GM23338 (cell line): ENCODE measurements around the gene NR2C2. TPM values are rescaled to one million over a fixed set of nuclear protein-coding genes. Genes with fewer than 3 reads are reported as not detected.

Source experiments
- ATAC-seq: fragments of 200-7000 bp; cut with Tn5 transposase; 3 replicates; pipeline ENCODE4 v1.9.1; 2020
- DNase-seq: peaks from one replicate; pipeline ENCODE4 v3.0.0-alpha.2; 2015; ENCODE audit warnings: low spot score
- H2AFZ ChIP-seq: fragments of 200-600 bp; sonication (generic); 2 replicates; pipeline ENCODE4 v1.8.0; 2016; ENCODE audit warnings: antibody characterized with exemption, mild to moderate bottlenecking, moderate library complexity
- H3F3A ChIP-seq: fragments of 200-600 bp; sonication (generic); replicated peaks from 2 replicates; pipeline ENCODE4 v1.8.0; 2017; ENCODE audit warnings: antibody characterized with exemption, mixed run types, low read depth
- H3K27ac ChIP-seq: fragments of 200-600 bp; sonication (generic); 2 replicates; pipeline ENCODE4 v1.6.1; 2016; ENCODE audit warnings: low read depth
- H3K27me3 ChIP-seq: fragments of 200-600 bp; sonication (generic); 2 replicates; pipeline ENCODE4 v1.8.0; 2016; ENCODE audit warnings: mild to moderate bottlenecking, mixed run types, moderate library complexity; ENCODE audit not compliant: insufficient read depth
- H3K36me3 ChIP-seq: fragments of 200-600 bp; sonication (generic); 2 replicates; pipeline ENCODE4 v1.8.0; 2016; ENCODE audit warnings: mild to moderate bottlenecking; ENCODE audit not compliant: insufficient read depth
- H3K4me1 ChIP-seq: fragments of 200-600 bp; sonication (generic); 2 replicates; pipeline ENCODE4 v1.8.0; 2016; ENCODE audit warnings: mild to moderate bottlenecking, moderate library complexity; ENCODE audit not compliant: insufficient read depth
- H3K4me2 ChIP-seq: fragments of 200-600 bp; sonication (generic); 2 replicates; pipeline ENCODE4 v1.7.1; 2017; ENCODE audit warnings: mixed run types
- H3K4me3 ChIP-seq: fragments of 200-600 bp; sonication (generic); 2 replicates; pipeline ENCODE4 v1.6.1; 2016; ENCODE audit warnings: mixed run types
- H3K79me2 ChIP-seq: fragments of 200-600 bp; sonication (generic); replicated peaks from 2 replicates; pipeline ENCODE4 v1.8.0; 2017; ENCODE audit warnings: mild to moderate bottlenecking; ENCODE audit not compliant: insufficient read depth
- H3K9me2 ChIP-seq: fragments of 200-600 bp; sonication (generic); 2 replicates; pipeline ENCODE4 v1.8.0; 2017; ENCODE audit not compliant: insufficient read depth
- H4K20me1 ChIP-seq: fragments of 200-600 bp; sonication (generic); replicated peaks from 2 replicates; pipeline ENCODE4 v1.8.0; 2017; ENCODE audit warnings: mild to moderate bottlenecking; ENCODE audit not compliant: insufficient read depth
- H3K27ac Mint-ChIP-seq: 2 replicates; pipeline ENCODE4 v1.8.0; 2020; ENCODE audit warnings: inconsistent platforms, mild to moderate bottlenecking, moderate library complexity, mixed read lengths
- H3K27me3 Mint-ChIP-seq: 3 replicates; pipeline ENCODE4 v1.8.0; 2022; ENCODE audit warnings: low read depth, mild to moderate bottlenecking, moderate library complexity, mixed read lengths, inconsistent platforms; ENCODE audit not compliant: insufficient read depth, poor library complexity
- H3K36me3 Mint-ChIP-seq: 3 replicates; pipeline ENCODE4 v1.8.0; 2021; ENCODE audit warnings: low read depth, mild to moderate bottlenecking, inconsistent platforms, moderate library complexity, mixed read lengths
- H3K4me1 Mint-ChIP-seq: 3 replicates; pipeline ENCODE4 v1.8.0; 2020; ENCODE audit warnings: mild to moderate bottlenecking, inconsistent platforms, mixed read lengths
- H3K4me3 Mint-ChIP-seq: 3 replicates; pipeline ENCODE4 v1.8.0; 2021; ENCODE audit warnings: moderate library complexity, mild to moderate bottlenecking, inconsistent platforms, mixed read lengths
- H3K9me3 Mint-ChIP-seq: 3 replicates; pipeline ENCODE4 v1.8.0; 2020; ENCODE audit warnings: moderate library complexity, mild to moderate bottlenecking, inconsistent platforms, mixed read lengths
- CREB1 ChIP-seq: fragments of 250-450 bp; sonication (Bioruptor Pico); IDR thresholded peaks from 2 replicates; pipeline ENCODE4 v1.5.0; 2020; ENCODE audit warnings: low read depth, mild to moderate bottlenecking, moderate library complexity
- EZH2 ChIP-seq: fragments of 200-600 bp; sonication (generic); IDR thresholded peaks from one replicate; pipeline ENCODE4 v1.8.0; 2017; ENCODE audit warnings: antibody characterized with exemption, mild to moderate bottlenecking, low read depth; ENCODE audit not compliant: unreplicated experiment
- EZH2phosphoT487 ChIP-seq: fragments of 200-600 bp; sonication (generic); IDR thresholded peaks from one replicate; pipeline ENCODE4 v1.8.1; 2018; ENCODE audit warnings: antibody characterized with exemption; ENCODE audit not compliant: unreplicated experiment
- JUNB ChIP-seq: IDR thresholded peaks from one replicate; pipeline ENCODE4 v1.6.1; 2016; ENCODE audit warnings: antibody characterized with exemption; ENCODE audit not compliant: unreplicated experiment
- NANOG ChIP-seq: IDR thresholded peaks from 2 replicates; pipeline ENCODE4 v1.6.1; 2016; ENCODE audit warnings: antibody characterized with exemption, borderline replicate concordance
- REST ChIP-seq: IDR thresholded peaks from one replicate; pipeline ENCODE4 v1.6.1; 2018; ENCODE audit warnings: antibody characterized with exemption; ENCODE audit not compliant: unreplicated experiment
- ZNF331 ChIP-seq: fragments of 250-450 bp; sonication (Bioruptor Pico); IDR thresholded peaks from 2 replicates; pipeline ENCODE4 v1.5.0; 2020; ENCODE audit warnings: low read depth, mild to moderate bottlenecking, moderate library complexity
- ZNF462 ChIP-seq: fragments of 250-450 bp; sonication (Bioruptor Pico); IDR thresholded peaks from 2 replicates; pipeline ENCODE4 v1.5.0; 2020; ENCODE audit warnings: mild to moderate bottlenecking, moderate library complexity
- polyA plus RNA-seq: library from polyadenylated mRNA; unstranded; fragments of >200 nt; fragmentation: Nextera tagmentation; extraction: Ambion mirVana; gene quantifications from 2 replicates; pipeline ENCODE4 v1.2.1, GENCODE V29; 2016
- total RNA-seq: library from RNA; depleted of rRNA; stranded (reverse); fragments of >200 nt; shearing (Covaris generic); gene quantifications from 2 replicates; pipeline ENCODE4 v1.2.3, GENCODE V29; 2014

The NR2C2 gene
- total and polyA plus RNA-seq, 2 experiments from 2014 or later = 12.0 to 57.2 TPM

GRCh38 chr3:15049584-15049983 is 102.2 kb downstream of the NR2C2 start (continued):
- TF ChIP-seq CREB1 (CRISPR knock-in tag) (no peak), NANOG (no peak), JUNB (no peak), ZNF331 (CRISPR knock-in tag) (no peak)

GRCh38 chr3:15050405-15051092 is 103.2 kb downstream of the NR2C2 start:
- DNase-seq = no peak
- H3K36me3 ChIP-seq = peaks cover 62% of the 10 kb centered on the region
- H3K27me3 ChIP-seq = no peaks in the 10 kb centered on the region
- H3K4me2 ChIP-seq = no peak overlapping the region
- H3K9me2 ChIP-seq = no peaks in the 10 kb centered on the region
- no peak for TF ChIP-seq ZNF331 (CRISPR knock-in tag)
- no peaks in the 10 kb centered on the region; the same call in 2 of the 3 replicates for H3K9me3 Mint-ChIP-seq
- peaks cover 24% of the 10 kb centered on the region; the same call in 1 of the 2 replicates for H3F3A ChIP-seq
- no peak overlapping the region for H3K4me3 Mint-ChIP-seq
- peaks cover 66% of the 10 kb centered on the region for H3K36me3 Mint-ChIP-seq
- no peak overlapping the region for H3K27ac Mint-ChIP-seq
- no peak overlapping the region for H2AFZ ChIP-seq
- H3K4me1 Mint-ChIP-seq = peaks cover 15% of the 10 kb centered on the region
- H3K27me3 Mint-ChIP-seq = peaks cover 6% of the 10 kb centered on the region
- ATAC-seq = no peak
- peaks cover 53% of the 10 kb centered on the region for H4K20me1 ChIP-seq
- no peak overlapping the region for H3K4me3 ChIP-seq
- H3K79me2 ChIP-seq = peaks cover 47% of the 10 kb centered on the region
- H3K27ac ChIP-seq = no peak overlapping the region
- no peaks in the 10 kb centered on the region for H3K4me1 ChIP-seq

- no peak overlapping the region for H3K4me3 Mint-ChIP-seq
- H4K20me1 ChIP-seq = peaks cover 48% of the 10 kb centered on the region
- H3K4me3 ChIP-seq = no peak overlapping the region
- ATAC-seq (peak; percentile 99), DNase-seq (peak; percentile 86)
- H3K36me3 Mint-ChIP-seq = peaks cover 61% of the 10 kb centered on the region
- no peak overlapping the region for H3K27ac ChIP-seq
- H3F3A ChIP-seq = peaks cover 17% of the 10 kb centered on the region; the same call in 1 of the 2 replicates
- H3K27ac Mint-ChIP-seq = peak overlapping the region; percentile 77
- H3K27me3 ChIP-seq = no peaks in the 10 kb centered on the region
- no peak overlapping the region for H3K4me2 ChIP-seq
- no peaks in the 10 kb centered on the region for H3K9me2 ChIP-seq
- peaks cover 3% of the 10 kb centered on the region for H3K27me3 Mint-ChIP-seq
- H3K36me3 ChIP-seq = peaks cover 52% of the 10 kb centered on the region
- H2AFZ ChIP-seq = no peak overlapping the region
- no peaks in the 10 kb centered on the region for H3K4me1 ChIP-seq
- H3K4me1 Mint-ChIP-seq = peaks cover 15% of the 10 kb centered on the region
- H3K9me3 Mint-ChIP-seq = no peaks in the 10 kb centered on the region; the same call in 2 of the 3 replicates
- peaks cover 57% of the 10 kb centered on the region for H3K79me2 ChIP-seq
- TF ChIP-seq ZNF462 (CRISPR knock-in tag) (no peak), EZH2 (no peak), EZH2phosphoT487 (no peak), ZNF331 (CRISPR knock-in tag) (no peak), REST (no peak)
Measured at GRCh38 chr3:15051531-15051930, 104.1 kb downstream of the NR2C2 start.
